NCI-H2081 (cell line): ENCODE results near the gene ITPR1.

Experiments
- DNase-seq, 2 experiments: peaks; one replicate each; lab custom pipeline; 2025; lab: John Stamatoyannopoulos, UW

Gene ITPR1

DNA sequence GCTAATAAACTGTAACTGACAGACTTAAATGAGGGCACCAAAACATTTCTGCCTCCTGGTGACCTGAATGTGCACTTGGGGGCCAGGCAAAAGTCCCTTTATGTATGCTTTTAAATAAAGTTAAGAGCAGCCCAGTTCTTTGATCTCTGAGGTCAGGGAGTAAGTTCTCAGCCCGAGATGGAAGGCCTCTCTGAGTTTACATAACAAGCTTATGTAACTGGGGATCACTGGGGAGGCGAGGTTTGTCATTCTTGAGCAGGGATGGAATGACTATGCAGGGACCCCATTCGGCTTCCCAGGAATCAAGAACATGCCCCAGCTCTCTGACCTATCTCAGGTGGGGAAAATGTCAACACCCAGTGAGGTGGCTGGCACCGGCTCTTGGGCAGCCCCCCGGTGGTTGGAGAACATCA lies 287.4 kb downstream of the ITPR1 start:
- no peak for DNase-seq

DNA sequence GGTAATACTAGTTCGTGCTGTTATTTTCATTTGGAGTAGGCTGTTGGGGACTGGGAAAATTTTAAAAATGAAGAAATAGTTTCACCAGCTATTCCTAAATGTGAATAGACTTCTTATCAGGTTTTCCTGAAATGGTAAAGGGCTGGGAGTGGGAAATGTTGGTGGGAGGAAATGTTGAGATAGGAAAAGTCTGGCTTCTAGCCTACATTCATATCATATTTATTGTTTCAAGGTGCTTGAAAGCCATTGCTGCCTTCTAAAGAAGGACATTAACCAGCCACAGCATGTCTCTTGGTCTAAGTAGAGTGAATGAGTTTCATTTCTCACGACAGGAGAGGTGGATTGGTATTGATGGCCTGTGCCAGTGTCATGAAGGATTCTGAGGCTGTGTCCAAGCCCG lies 288.9 kb downstream of the ITPR1 start:
- no peak for DNase-seq

DNA sequence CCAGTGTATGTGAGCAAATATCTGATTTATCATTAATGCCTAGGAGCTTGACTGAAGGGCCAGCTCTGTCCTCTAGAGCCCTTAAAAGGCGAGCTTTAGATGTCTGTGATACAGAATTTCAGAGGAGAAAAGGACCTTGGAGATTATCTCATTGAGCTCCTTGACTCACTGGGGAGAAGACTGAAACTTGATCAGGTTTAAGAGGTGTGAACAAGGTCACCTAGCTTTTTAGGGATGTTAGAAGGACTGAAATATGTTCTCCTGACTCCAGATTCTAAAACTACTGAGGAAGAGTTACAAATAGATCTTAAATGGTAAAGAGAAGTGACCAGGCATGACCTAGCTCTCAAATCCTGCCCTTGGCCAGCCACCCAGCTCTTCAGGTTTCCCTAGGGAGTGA lies 292.4 kb downstream of the ITPR1 start:
- no peak for DNase-seq

DNA sequence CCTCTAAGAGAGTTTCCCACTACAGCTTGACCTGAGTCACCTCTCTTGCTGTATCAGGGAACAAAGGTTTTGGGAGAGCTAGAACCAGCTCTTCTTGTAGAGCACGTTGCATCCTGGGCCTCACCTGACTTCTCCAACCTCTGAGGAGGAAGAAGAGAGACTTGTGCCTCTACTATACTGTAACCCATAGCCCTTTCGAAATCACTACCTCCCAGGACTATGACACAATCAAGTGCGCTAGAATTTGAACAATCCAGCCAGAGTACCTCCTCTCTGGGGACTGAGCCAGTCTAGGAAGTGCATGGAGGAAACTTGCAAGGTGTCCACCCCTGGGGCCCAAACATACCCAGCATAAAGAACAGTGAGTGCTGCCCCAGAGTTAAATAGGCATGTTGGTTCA lies 293.3 kb downstream of the ITPR1 start:
- DNase-seq: no peak

DNA sequence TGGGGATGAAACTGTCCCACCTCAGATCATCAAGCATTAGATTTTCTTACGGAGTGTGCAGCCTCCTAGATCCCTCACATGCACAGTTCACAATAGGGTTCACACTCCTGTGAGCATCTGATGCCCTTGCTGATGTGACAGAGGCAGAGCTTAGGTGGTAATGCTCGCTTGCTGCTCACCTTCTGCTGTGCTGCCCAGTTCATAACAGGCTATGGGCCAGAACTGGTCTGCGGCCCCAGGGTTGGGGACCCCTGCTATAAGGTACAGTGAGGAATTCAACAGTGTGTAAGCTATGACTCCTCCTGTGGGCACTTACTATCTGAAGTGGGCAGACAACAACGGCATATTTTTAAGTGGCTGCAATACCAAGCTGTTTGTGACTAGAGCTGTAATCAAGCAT lies 298.2 kb downstream of the ITPR1 start:
- DNase-seq: no peak

DNA sequence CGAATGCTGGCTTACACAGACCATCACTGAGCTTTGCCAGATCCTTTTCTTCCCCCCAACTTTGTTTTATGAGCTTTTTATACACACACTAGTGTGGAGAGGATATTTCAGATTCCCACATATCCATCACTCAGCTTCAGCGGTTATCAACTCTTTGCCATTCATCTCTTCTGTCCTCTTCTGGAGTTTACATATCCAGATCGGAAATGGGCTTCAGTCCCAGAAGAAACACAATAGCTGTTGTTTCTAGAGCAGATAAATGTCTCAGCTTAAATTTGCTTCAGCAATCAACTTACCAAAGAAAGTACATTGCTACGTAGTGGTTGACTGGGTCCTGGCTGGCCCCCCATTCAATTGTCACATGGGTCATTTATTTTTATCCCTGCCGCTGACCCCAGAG lies 300.2 kb downstream of the ITPR1 start:
- DNase-seq: no peak

DNA sequence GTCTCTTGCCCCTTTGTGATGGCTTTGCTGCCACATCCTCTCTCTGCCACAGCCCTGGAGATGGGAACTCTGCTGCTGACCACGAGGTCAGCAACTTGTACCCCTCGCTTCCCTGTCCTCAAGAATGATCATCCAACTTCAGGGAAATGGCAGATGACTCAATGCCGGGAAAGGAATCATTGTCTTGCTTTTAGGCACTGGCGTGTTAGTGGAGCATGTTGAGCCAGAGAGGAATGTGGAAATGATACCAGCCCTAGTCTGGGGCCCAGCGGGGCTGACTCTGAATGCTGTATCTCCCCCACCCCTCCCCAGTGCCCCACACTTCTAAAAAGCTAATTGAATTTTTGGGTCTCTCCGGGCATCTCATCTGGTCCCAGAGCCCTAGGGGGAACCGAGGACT lies 301.2 kb downstream of the ITPR1 start:
- no peak for DNase-seq

DNA sequence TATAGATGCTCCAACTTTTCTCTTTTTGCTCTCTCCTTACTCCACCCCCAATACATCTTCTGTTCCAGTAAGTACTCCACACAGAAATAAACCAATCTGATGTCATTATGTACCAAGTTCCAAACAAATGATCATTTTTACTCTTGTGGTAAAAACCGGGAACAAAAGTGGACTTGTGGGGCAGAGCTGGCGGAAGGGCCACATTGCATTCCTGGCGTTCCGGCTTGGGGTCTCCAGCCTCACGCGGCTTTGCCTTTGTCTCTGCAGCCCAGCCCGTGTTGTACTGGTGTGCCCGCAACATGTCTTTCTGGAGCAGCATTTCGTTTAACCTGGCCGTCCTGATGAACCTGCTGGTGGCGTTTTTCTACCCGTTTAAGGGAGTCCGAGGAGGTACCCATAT lies 301.6 kb downstream of the ITPR1 start:
- no peak for DNase-seq

DNA sequence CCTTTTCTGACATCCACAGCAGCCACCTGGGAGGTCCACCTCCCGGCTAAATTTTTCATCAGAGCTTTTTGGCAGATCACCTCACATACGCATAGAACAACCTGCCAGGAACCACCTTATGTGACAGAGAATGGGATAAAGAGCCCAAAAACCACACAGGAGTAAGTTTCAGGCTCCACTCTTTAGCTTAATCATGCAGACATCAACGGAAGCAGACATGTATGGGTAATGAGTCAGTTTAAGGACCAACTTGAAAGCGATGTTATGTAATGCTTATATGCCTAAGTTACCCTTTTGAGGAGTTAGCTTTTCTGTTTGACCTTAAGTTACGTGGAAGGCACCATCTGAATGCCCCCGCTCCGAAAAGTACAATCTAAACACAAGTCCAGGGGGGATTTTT lies 302.8 kb downstream of the ITPR1 start:
- no peak for DNase-seq

DNA sequence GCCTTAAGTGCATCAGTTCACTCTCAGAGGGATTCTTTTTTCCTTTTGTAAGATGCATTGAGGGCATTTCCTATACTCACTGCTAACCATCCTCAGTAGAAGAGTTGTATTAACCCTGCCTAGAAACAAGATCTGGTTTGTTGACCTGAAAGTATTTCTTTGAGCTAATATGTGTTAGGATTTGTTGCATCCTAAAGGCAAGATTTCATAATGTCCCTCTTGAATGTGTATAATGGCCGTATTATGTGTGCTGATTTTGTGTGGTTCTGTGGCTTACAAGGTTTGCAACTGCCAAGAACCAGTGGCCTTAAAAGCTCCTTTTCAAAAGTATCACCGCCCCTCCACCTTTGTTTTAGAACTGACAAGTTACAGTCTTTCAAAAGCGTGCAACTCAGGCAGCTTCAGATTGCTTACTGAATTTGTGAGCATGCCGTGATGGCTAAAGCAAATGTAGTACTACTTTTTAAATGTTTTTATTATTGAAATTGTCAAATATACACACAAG lies 304.1 kb downstream of the ITPR1 start:
- DNase-seq: no peak

DNA sequence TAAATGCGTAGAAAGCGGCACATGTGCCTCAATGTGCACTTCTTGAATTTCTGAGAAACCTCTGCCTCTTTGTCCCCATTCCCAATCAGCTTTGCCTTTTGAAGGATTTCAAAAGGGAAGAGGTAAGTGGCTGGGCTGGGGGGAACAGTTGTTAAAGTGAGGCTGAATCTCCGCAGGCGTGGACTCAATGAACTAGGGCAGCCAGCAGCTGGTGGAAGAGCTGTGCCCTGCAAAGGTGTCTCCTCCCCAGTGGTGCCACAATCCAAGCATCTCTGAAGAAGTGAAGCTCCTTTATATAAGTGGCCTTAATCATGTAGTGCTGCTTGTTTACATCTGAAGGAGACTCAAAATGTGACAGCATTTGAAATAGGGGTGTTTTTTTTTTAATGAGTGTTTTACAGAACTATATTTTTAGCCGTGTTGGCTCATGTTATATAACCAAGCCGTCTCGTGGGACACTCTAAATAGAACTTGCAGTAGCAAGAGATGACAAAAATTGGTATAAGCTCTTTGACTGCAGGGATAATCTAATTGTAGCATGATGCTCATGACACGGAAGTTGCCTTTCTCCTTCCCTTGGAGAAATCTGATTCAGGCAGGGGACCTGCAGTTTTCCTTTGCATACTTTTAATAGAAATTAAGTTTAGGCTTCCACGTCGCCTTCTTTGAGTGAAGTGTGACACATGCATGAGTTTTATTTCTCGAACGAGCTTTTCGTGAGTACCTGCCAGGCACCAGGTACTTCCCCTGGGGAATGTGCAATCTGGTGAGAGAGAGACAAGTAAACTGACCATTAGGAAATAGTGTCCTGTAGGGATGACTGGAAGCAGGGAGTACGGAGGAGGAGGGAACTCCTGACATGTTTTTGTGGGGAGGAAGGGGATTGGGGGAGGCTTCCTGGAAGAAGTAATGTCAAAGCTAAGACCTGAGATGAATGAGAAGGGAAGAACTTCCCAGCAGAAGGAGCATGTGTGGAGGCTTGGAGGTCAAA lies 306.4 kb downstream of the ITPR1 start:
- DNase-seq: no peak

DNA sequence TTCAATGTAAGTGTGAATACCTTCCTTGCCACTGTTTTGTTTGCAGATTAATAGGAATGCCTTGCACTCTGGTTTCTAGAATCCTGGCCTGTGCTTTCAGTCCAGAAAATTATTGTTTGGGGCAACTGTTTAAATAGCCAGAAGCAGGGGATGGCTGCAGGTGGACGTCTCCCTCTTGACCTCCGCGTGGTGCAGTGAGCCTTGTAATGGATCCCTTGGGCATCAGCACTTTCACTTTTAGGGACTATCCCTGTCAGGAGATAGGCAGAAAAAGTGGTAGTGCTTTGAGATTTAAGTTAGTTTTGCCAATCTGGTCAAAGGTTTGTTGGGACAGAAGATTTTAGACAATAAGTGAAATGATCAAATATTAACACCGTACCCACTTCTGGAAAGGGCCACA lies 307.4 kb downstream of the ITPR1 start:
- DNase-seq: no peak

DNA sequence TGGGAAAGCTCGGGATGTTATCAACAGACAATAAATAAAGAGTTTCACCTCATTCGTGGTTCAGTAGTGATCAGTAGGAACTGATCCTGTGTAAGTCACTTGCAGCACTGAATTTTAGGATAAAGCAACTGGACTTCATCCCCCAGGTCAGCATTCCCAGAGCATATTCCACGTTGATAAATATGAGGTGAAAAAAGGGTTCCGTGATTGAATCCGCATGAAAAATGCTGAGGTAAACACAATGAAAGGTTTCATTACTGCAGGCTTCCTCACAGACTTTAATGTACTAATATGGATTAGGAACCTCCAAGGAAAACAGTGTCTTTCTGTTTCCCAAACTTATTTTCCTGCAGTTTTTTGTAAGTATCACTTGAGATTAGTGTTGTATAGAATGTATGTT lies 308.7 kb downstream of the ITPR1 start:
- DNase-seq: no peak

DNA sequence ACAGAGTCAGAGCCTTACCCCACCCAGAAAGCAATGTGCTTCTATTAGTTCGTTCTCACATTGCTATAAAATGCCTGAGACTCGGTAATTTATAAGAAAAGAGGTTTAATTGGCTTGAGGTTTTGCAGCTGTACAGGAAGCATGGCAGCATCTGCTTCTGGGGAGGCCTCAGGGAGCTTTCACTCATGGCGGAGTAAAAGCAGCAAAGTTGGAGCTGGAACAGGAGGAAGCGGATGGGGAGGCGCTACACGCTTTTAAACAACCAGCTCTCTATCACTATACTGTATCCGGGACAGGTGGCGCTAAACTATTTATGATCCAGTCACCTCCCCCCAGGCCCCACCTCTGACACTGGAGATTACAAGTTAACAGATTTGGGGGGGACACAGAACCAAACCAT lies 309.8 kb downstream of the ITPR1 start:
- DNase-seq: no peak

DNA sequence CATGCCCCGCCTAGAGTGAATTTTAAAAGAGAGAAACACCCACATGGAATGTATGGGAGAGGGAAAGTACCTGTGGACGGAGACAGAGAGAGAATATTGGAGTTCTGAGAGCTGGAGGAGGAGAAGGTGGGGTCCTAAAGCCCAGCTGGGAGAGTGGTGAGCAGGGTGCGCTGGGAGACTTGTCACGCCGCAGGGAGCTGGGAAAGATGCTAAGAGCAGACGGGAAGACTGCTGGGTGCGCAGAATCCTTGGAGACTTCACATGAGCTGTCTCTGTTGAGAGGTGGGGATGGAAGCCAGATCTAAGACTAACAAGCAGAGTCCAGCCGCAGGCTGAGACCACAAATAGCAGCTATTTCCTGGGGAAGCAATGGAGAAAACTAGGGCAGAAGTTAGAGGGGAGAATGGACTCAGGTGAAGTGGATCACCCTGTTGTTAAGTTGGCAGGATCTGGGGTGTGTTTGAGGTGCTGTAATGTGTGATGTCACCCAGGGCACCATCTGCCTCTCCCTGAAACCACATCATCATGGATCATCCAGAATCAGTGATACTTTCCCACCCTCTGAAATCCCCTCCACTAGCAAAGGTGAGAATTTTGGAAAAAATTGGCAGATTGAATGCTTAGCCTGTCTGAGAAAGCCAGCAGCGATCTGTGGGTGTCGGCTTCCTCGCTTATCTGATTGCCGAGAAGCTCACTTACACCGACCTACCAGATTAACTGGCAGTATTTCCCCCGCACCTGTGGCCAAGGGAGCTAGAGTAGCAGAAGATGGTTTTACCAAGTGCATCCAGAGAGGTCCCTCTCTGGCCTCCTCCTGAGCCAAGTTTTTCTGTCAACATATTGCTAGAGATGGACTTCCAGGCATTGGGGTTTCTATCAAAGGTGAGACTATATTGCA lies 311.3 kb downstream of the ITPR1 start:
- no peak for DNase-seq

DNA sequence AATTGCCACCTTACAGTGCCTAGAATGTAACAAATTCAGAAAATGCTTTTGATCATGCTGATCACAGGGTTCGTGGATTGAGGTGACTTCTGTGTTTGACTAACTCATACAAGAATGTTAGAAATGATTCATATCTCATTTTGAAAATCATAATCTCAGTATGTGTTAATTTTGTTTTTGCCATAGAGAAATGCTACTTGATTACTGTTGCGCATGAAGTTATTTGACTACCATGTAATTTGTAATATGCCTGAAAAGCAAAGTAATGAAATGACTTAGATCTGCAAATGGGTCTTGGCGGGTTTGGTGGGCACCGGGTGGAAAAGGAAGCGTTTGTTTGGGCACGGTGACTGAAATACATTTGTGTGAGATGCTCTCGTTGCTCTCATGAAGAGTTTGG lies 312.5 kb downstream of the ITPR1 start:
- DNase-seq: no peak

DNA sequence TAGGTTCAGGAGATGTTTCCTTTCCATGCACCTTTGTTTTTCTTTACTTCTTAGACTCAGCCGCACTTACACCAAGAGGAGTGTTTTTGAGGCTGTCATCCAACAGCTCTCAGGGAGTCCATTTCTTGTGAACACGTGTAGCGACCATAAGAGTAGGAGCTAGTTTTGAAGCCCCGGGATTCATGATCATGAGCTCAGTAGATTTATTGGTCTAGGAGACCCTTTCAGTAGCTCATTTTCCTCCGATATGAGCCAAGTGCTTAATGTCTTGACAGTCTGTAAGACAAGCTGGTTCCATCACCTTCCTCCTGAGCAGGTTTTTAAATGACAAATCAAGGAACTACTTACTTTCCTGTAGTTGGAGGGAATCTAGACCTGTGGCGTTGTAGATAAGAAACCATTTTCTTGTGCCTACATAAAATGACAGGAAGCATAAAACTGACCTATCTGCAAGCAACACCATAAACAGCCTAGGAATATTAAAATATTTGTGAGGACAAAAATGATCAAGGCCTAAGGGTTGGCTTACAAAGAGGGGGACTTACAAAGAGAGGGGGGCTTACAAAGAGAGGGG lies 313.5 kb downstream of the ITPR1 start:
- no peak for DNase-seq

DNA sequence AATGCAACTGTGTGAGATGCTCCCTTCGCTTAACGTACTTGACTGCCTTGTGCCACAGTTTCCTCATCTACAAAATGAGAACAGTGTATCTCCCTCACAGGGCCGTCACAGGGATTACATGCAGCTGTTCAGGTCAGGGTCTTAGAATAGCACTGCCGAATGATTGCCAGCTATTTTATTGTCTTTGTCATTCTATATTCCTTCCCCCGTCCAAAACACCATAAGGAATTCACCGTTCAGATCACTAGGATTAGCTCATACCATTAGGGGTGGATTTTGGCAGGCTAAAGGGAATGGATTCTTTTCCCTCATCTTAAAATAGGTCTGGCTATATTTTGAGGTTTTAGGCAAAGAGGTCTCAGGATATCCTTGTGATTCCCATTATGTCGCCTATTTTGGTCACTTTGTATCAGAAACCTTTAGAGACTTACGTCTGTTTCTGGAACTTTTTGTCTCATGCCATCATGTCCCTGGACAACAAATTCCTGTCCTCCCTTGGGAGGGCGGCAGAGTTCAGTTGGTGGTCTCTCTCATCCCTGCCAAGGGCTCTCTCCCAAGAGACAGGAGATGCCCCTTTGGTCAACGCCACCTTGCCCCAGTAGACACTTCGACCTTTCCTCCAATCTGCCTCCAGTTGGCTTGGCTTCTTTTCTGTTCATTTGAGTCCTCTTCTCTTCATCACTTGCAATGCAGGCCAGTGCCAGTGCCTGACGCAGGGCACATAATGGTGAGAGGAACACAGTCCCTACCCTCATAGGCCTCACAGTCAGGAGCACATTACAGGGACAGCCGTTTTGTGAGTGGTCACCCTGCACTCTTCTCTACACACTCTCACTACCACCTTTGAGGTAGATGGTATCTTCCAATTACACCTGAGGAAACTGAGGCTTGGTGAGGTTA lies 314.5 kb downstream of the ITPR1 start:
- no peak for DNase-seq

DNA sequence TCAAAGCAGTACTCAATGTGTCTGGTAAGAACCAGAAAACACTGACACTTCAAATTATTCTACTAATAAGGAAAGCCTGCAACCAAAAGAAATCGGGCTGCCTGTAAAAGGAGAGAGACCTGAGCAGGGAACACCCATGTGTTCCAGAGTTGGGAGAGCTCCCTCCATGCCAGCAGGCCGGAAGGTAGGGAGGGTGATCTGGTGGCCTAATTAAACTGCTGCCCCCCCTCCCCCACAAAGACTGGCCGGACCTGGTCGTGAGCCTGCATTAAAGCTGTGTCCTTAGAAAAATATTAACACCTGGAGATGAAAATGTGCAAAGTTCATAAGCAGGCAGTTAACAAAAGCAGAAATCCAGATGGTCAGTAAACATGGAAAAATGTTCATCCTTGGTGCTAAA lies 315.5 kb downstream of the ITPR1 start:
- DNase-seq: no peak

DNA sequence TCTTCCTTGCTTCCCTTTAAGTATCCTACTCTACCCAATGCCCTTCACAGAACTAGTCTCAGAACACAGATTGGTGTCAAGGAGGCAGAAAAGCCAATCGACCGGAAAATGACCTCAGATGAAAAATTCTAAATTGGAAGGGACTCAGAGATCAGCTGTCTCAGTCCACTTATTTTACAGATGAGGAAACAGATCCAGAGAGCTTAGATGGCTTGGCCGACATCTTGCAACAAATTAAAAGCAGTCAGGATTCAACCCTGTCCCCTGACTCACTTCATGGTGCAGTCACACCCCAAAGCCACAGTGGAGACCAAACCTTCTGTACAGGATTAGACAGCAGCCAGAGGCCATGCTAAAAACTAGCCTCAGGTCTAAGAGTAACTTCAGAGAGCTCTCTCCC lies 316.8 kb downstream of the ITPR1 start:
- DNase-seq: no peak

DNA sequence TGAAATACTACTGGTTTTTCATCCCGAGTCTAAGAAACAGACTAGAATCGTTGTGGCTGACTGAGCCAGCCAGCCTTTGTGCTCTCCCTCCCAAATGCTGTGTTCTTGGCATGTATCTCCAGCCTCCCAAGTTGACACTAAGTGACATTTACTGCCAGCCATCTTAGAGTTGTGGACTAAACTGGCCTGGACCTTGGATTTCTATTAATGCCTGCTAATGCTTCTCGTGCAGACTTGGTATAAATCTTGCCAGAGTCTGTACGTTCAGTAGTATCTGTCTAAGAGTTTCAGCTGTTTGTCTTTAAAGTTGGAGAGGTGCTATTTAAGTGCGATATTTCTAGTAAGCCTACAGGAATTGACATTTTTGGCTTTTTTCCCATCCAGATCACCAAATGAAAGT lies 319.4 kb downstream of the ITPR1 start:
- no peak for DNase-seq
